Chondrocyte (in vitro differentiated cells): ENCODE results near the gene ANTXR2. TPM values are rescaled to one million over a fixed set of nuclear protein-coding genes. Genes with fewer than 3 reads are reported as not detected.

Source experiments
- DNase-seq: peaks from one replicate; pipeline ENCODE4 v3.0.0; 2021; ENCODE audit warnings: mixed read lengths, low spot score
- H3K27ac Mint-ChIP-seq: one replicate; pipeline ENCODE4 v1.8.0; 2021; ENCODE audit warnings: mild to moderate bottlenecking, moderate library complexity, mixed read lengths; ENCODE audit not compliant: unreplicated experiment
- H3K27me3 Mint-ChIP-seq: 2 replicates; pipeline ENCODE4 v1.8.0; 2021; ENCODE audit warnings: low read depth, mixed read lengths
- H3K36me3 Mint-ChIP-seq: 2 replicates; pipeline ENCODE4 v1.8.0; 2021; ENCODE audit warnings: low read depth, mixed read lengths
- H3K4me1 Mint-ChIP-seq: 2 replicates; pipeline ENCODE4 v1.8.0; 2021; ENCODE audit warnings: low read depth, mild to moderate bottlenecking, mixed read lengths
- H3K4me3 Mint-ChIP-seq: one replicate; pipeline ENCODE4 v1.8.0; 2021; ENCODE audit warnings: mild to moderate bottlenecking, moderate library complexity, mixed read lengths; ENCODE audit not compliant: unreplicated experiment
- H3K9me3 Mint-ChIP-seq: 2 replicates; pipeline ENCODE4 v1.8.0; 2021; ENCODE audit warnings: low read depth, mixed read lengths
- CTCF ChIP-seq: fragments of 200-600 bp; sonication (generic); IDR thresholded peaks from 2 replicates; pipeline ENCODE4 v1.5.0; 2021; ENCODE audit warnings: antibody characterized with exemption, mild to moderate bottlenecking, moderate library complexity
- total RNA-seq: library from RNA; stranded (reverse); gene quantifications from 3 replicates; pipeline ENCODE4 v1.2.1, GENCODE V29; 2021

The ANTXR2 gene
- total RNA-seq, 1 donor from 2014 or later: 32.1 TPM

DNA sequence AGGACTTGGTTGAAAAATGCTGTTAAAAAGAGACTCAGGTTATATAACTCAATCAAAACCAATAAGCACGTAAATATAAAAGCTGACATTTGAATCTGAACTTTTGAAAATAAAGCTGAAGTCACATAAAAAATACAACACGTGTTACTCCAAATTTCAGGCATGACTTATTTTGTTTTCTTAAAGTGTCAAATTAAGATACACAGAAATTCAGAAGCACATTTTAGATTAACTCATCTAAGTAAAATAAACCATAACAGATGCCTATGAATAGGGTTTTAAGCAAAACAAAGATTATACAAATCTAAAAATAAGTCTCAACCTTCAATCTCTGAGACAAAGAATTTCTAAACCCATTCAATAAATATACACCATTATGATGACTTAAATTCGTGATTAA, 124.8 kb downstream of the ANTXR2 start:
- no peak for DNase-seq
- H3K27ac Mint-ChIP-seq: no peak overlapping the region
- no peak for TF ChIP-seq CTCF
- H3K9me3 Mint-ChIP-seq: no peaks in the 10 kb centered on the region
- H3K4me3 Mint-ChIP-seq: no peak overlapping the region
- H3K27me3 Mint-ChIP-seq: no peaks in the 10 kb centered on the region
- no peaks in the 10 kb centered on the region for H3K4me1 Mint-ChIP-seq
- H3K36me3 Mint-ChIP-seq: no peaks in the 10 kb centered on the region

DNA sequence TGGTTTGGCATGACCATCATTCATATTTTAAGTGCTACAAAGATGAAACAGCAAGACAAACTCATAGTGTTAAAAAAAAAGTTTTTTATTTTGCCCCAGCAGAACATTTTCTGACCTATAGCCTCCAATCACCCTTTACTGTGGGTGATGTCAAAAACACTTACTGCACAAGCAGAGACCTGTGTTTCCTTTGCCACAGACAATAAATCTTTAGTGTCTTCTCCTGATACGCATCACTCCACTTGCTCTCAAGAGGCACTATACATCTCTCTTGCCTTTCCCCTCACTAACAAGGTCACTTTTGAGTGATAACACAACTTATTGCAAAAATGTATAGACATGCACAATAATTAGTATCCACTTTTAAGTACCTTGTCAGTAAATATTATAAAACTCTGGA, 125.6 kb downstream of the ANTXR2 start:
- H3K9me3 Mint-ChIP-seq: no peaks in the 10 kb centered on the region
- no peaks in the 10 kb centered on the region for H3K4me1 Mint-ChIP-seq
- no peak for DNase-seq
- no peak overlapping the region for H3K27ac Mint-ChIP-seq
- no peak for TF ChIP-seq CTCF
- no peak overlapping the region for H3K4me3 Mint-ChIP-seq
- H3K36me3 Mint-ChIP-seq: no peaks in the 10 kb centered on the region
- H3K27me3 Mint-ChIP-seq: no peaks in the 10 kb centered on the region

GRCh38 chr4:79935274-79935673, 137.8 kb downstream of the ANTXR2 start:
- Mint-ChIP-seq H3K27me3 (no peaks in the 10 kb centered on the region), H3K27ac (peak overlapping the region; percentile 67), H3K9me3 (no peaks in the 10 kb centered on the region), H3K4me3 (no peak overlapping the region), H3K36me3 (no peaks in the 10 kb centered on the region), H3K4me1 (peaks cover 7% of the 10 kb centered on the region)
- DNase-seq: no peak
- TF ChIP-seq CTCF: no peak

- H3K27me3 Mint-ChIP-seq: no peaks in the 10 kb centered on the region
- no peaks in the 10 kb centered on the region for H3K9me3 Mint-ChIP-seq
- no peaks in the 10 kb centered on the region for H3K36me3 Mint-ChIP-seq
- DNase-seq: no peak
- TF ChIP-seq CTCF: no peak
- no peak overlapping the region for H3K27ac Mint-ChIP-seq
- H3K4me3 Mint-ChIP-seq: no peak overlapping the region
- peaks cover 7% of the 10 kb centered on the region for H3K4me1 Mint-ChIP-seq
Observed at GRCh38 chr4:79934660-79935059, 138.4 kb downstream of the ANTXR2 start.

DNA sequence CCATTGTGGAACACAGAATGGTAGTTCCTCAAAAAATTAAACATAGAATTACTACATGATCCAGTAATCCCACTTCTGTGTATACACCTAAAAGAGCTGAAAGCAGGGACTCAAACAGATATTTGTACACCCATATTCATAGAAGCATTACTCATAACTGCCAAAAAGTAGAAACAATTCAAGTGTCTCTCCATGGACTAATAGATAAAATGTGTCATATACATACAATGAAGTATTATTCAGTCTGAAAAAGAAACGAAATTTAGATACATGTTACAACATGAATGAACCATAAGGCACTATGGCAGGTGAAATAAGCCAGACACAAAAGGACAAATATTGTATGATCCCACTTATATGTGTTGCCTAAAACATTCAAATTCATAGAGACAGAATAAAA, 145.1 kb downstream of the ANTXR2 start:
- Mint-ChIP-seq H3K36me3 (no peaks in the 10 kb centered on the region), H3K4me1 (no peaks in the 10 kb centered on the region), H3K4me3 (no peak overlapping the region), H3K9me3 (no peaks in the 10 kb centered on the region), H3K27me3 (no peaks in the 10 kb centered on the region), H3K27ac (no peak overlapping the region)
- TF ChIP-seq CTCF: no peak
- no peak for DNase-seq
